Ovary (tissue), 3 donors: ENCODE results near the gene PRADC1.

Experiments
- CTCF ChIP-seq, 3 donors: fragments of 450-650 bp in 2 of 3; fragments of 200-600 bp in 1 of 3; IDR thresholded peaks; one replicate each; pipeline versions ENCODE4 v1.5.1 to v1.8.0; 2016 to 2022; ENCODE audit warnings: antibody characterized with exemption in 3 of 3, mild to moderate bottlenecking in 1 of 3
- POLR2A ChIP-seq: fragments of 450-650 bp; IDR thresholded peaks from one replicate; pipeline ENCODE4 v1.6.1; 2017; ENCODE audit warnings: antibody characterized with exemption, mild to moderate bottlenecking, moderate library complexity
- donor health status: DM: no; HTN: no; CAD: no.

- no peak for TF ChIP-seq POLR2A
- no peak for TF ChIP-seq CTCF (IDR thresholded peaks at IDR 0.05)
Observed at GRCh38 chr2:73243884-73244570, 11.0 kb upstream of the PRADC1 start.
